Activated naive CD8-positive, alpha-beta T cell treated with anti-CD3 and anti-CD28 coated beads for 36 hours (primary cell): ENCODE results near the gene TMEM30A. TPM values are rescaled to one million over a fixed set of nuclear protein-coding genes. Genes with fewer than 3 reads are reported as not detected.

Source experiments
- DNase-seq: peaks from one replicate; pipeline ENCODE4 v3.0.0; 2021
- H3K27ac Mint-ChIP-seq: one replicate; pipeline ENCODE4 v1.8.0; 2022; ENCODE audit warnings: mild to moderate bottlenecking, moderate library complexity, mixed read lengths
- H3K27me3 Mint-ChIP-seq: one replicate; pipeline ENCODE4 v1.8.0; 2022; ENCODE audit warnings: mild to moderate bottlenecking, mixed read lengths
- H3K36me3 Mint-ChIP-seq: one replicate; pipeline ENCODE4 v1.8.0; 2021; ENCODE audit warnings: mild to moderate bottlenecking, mixed read lengths
- H3K4me1 Mint-ChIP-seq: one replicate; pipeline ENCODE4 v1.8.0; 2021; ENCODE audit warnings: mixed read lengths
- H3K4me3 Mint-ChIP-seq: one replicate; pipeline ENCODE4 v1.8.0; 2022; ENCODE audit warnings: mild to moderate bottlenecking, moderate library complexity, mixed read lengths
- H3K9me3 Mint-ChIP-seq: one replicate; pipeline ENCODE4 v1.8.0; 2022; ENCODE audit warnings: mixed read lengths
- total RNA-seq, 2 experiments: library from RNA; stranded (reverse); gene quantifications; one replicate each; pipeline ENCODE4 v1.2.3, GENCODE V29; 2021

TMEM30A gene
- total RNA-seq, 2 experiments from 2014 or later = 38.8 to 40.4 TPM

GRCh38 chr6:75221116-75221515 is 63.5 kb downstream of the TMEM30A start:
- Mint-ChIP-seq H3K36me3 (no peaks in the 10 kb centered on the region), H3K27me3 (peaks cover 27% of the 10 kb centered on the region), H3K4me1 (peaks cover 3% of the 10 kb centered on the region), H3K4me3 (no peak overlapping the region), H3K27ac (no peak overlapping the region), H3K9me3 (no peaks in the 10 kb centered on the region)
- DNase-seq = no peak

DNA sequence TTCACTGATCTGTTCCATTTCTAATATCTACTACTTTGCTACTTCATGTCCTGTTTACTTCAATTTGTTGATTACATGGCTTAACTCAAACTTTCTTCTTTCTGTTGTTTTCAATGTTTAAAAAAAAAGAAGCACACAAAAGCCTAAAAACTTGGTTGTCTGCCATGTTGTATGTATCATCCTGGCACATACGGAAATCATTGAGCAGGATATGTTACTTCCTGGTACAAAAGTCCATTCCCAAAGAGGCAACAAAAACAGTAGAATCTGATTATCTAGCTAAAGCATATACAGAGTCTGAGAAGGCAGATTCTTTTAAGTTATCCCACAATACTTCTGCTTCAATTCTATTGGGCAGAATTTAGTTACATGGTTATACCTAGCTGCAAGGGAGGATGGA is 64.2 kb downstream of the TMEM30A start:
- H3K27ac Mint-ChIP-seq = no peak overlapping the region
- peaks cover 27% of the 10 kb centered on the region for H3K27me3 Mint-ChIP-seq
- no peak overlapping the region for H3K4me3 Mint-ChIP-seq
- H3K4me1 Mint-ChIP-seq = peaks cover 3% of the 10 kb centered on the region
- H3K36me3 Mint-ChIP-seq = no peaks in the 10 kb centered on the region
- no peaks in the 10 kb centered on the region for H3K9me3 Mint-ChIP-seq
- DNase-seq = no peak

GRCh38 chr6:75219263-75219662 is 65.3 kb downstream of the TMEM30A start:
- no peak for DNase-seq
- Mint-ChIP-seq H3K4me1 (peaks cover 3% of the 10 kb centered on the region), H3K36me3 (no peaks in the 10 kb centered on the region)

DNA sequence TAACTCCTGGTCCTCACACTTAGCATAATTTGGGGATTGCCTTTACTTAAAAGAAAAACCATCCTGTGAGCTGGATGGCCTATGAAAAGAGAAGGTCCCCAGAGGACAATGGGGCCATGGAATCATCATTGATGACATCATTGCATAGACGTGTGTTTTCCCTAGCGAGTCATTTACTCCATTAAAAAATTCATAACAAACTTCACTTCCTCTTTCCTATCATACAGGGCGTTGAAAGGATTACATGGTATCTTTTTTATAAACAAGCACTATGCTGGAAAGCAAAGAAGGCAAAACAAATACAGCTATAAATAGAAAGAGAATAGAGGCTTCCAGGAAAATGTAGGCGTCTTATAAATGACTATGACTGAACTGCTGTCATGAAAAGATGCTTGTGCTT is 67.4 kb downstream of the TMEM30A start:
- Mint-ChIP-seq H3K36me3 (no peaks in the 10 kb centered on the region), H3K27me3 (peaks cover 38% of the 10 kb centered on the region), H3K4me1 (peaks cover 9% of the 10 kb centered on the region), H3K9me3 (no peaks in the 10 kb centered on the region), H3K27ac (no peak overlapping the region), H3K4me3 (no peak overlapping the region)
- DNase-seq = no peak

More at GRCh38 chr6:75219263-75219662, 65.3 kb downstream of the TMEM30A start:
- H3K9me3 Mint-ChIP-seq = no peaks in the 10 kb centered on the region
- H3K27me3 Mint-ChIP-seq = peaks cover 31% of the 10 kb centered on the region
- no peak overlapping the region for H3K27ac Mint-ChIP-seq
- no peak overlapping the region for H3K4me3 Mint-ChIP-seq

DNA sequence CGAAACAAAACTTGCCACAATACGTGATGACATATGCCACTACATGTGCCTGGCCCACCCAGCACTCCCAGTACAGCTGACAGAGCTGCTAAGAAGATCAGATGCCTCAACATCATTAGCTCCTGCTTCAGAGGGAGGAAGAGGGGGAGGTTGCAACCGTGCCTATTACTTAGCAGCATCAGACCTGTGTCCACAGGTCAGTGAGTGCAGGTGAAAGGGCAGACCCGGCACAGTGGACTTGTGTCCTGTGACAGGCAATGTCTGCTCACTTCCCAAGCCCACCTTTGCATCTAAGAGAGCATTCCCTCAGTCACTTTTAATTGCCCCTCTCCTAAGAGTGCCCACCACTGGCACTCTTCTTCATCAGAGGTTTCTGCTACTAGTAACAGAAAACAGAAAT is 69.3 kb downstream of the TMEM30A start:
- H3K4me1 Mint-ChIP-seq = peaks cover 9% of the 10 kb centered on the region
- no peak overlapping the region for H3K27ac Mint-ChIP-seq
- H3K9me3 Mint-ChIP-seq = no peaks in the 10 kb centered on the region
- no peak for DNase-seq
- no peaks in the 10 kb centered on the region for H3K36me3 Mint-ChIP-seq
- no peak overlapping the region for H3K4me3 Mint-ChIP-seq
- peaks cover 47% of the 10 kb centered on the region for H3K27me3 Mint-ChIP-seq

DNA sequence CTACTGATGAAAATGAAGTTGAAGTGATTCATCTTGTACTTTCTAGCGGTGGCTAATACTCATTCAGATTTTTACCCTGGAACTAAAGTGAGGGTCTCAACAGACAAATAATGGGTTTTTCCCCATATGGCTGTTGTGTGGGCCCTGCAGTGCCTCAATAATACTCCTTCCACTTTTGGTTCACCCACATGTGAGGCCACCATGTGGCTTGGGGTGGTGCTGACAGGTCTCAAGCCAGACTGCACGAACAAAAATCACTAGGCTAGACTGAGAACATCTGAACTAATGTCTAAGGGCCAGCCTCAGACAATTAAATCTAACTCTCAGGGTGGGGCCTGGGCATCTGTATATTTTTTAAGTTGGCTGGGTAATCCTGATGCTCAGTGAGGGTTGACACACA is 70.9 kb downstream of the TMEM30A start:
- no peak for DNase-seq
- Mint-ChIP-seq H3K27ac (no peak overlapping the region), H3K9me3 (no peaks in the 10 kb centered on the region), H3K4me1 (peaks cover 14% of the 10 kb centered on the region), H3K4me3 (no peak overlapping the region), H3K27me3 (peaks cover 52% of the 10 kb centered on the region), H3K36me3 (no peaks in the 10 kb centered on the region)

DNA sequence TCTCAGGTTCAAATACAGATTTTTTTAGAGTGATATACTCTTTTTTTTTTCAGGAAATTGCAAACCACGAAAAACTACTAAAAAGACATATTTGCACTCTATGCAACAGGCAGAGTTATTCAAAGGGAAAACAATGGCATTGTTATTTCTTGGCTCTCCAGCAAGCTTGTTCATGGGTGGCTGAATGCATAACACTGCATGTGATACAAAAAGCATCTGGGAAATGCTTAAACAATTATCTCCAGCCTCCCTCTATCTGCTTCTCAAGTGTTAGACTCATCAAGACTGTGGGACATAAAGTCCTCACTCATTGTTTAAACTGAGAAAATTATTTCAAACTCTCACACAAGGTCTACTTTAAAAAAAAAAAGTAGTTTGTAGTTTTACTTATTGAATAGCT is 71.5 kb downstream of the TMEM30A start:
- H3K27me3 Mint-ChIP-seq = peaks cover 56% of the 10 kb centered on the region
- H3K27ac Mint-ChIP-seq = no peak overlapping the region
- peaks cover 18% of the 10 kb centered on the region for H3K4me1 Mint-ChIP-seq
- H3K4me3 Mint-ChIP-seq = no peak overlapping the region
- no peaks in the 10 kb centered on the region for H3K9me3 Mint-ChIP-seq
- H3K36me3 Mint-ChIP-seq = no peaks in the 10 kb centered on the region
- no peak for DNase-seq

GRCh38 chr6:75211920-75212590 is 72.5 kb downstream of the TMEM30A start:
- no peak overlapping the region for H3K4me3 Mint-ChIP-seq
- H3K27me3 Mint-ChIP-seq = peaks cover 56% of the 10 kb centered on the region
- no peaks in the 10 kb centered on the region for H3K36me3 Mint-ChIP-seq
- peaks cover 26% of the 10 kb centered on the region for H3K4me1 Mint-ChIP-seq
- H3K9me3 Mint-ChIP-seq = no peaks in the 10 kb centered on the region
- DNase-seq = no peak
- H3K27ac Mint-ChIP-seq = no peak overlapping the region

GRCh38 chr6:75210885-75211739 is 73.5 kb downstream of the TMEM30A start:
- Mint-ChIP-seq H3K27me3 (peaks cover 64% of the 10 kb centered on the region), H3K27ac (no peak overlapping the region)

DNA sequence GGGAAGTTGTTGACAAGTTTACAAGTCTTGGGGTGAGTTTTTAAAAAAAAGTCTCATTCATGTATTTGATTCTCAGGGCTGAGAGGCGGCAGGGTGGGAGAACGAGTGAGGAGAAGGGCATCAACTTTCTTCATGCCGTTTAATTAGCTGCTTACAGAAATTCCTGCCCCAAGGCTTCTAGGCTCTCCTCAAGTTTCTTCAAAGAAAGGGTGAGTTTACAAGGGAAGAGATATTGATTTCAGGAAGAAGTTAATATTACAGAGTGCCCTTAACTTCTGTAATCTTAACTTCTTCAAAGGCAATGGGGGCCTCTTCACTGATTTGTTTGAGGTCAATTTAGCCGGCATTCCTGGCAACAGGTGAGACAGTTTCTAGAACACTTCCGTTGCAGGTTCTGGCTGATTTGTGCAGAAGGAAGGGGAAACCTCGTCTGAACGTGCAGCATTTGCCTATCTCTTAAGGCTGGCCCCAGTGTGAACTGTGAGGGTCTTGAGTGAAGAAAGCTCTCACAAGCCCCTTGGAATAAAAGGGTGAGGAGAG is 75.3 kb downstream of the TMEM30A start:
- H3K36me3 Mint-ChIP-seq = no peaks in the 10 kb centered on the region
- H3K27me3 Mint-ChIP-seq = peaks cover 78% of the 10 kb centered on the region
- no peak overlapping the region for H3K27ac Mint-ChIP-seq
- peaks cover 49% of the 10 kb centered on the region for H3K4me1 Mint-ChIP-seq
- no peaks in the 10 kb centered on the region for H3K9me3 Mint-ChIP-seq
- no peak overlapping the region for H3K4me3 Mint-ChIP-seq
- DNase-seq = no peak

More at GRCh38 chr6:75210885-75211739, 73.5 kb downstream of the TMEM30A start:
- no peaks in the 10 kb centered on the region for H3K36me3 Mint-ChIP-seq
- H3K4me1 Mint-ChIP-seq = peaks cover 34% of the 10 kb centered on the region
- H3K4me3 Mint-ChIP-seq = no peak overlapping the region
- H3K9me3 Mint-ChIP-seq = no peaks in the 10 kb centered on the region
- no peak for DNase-seq

DNA sequence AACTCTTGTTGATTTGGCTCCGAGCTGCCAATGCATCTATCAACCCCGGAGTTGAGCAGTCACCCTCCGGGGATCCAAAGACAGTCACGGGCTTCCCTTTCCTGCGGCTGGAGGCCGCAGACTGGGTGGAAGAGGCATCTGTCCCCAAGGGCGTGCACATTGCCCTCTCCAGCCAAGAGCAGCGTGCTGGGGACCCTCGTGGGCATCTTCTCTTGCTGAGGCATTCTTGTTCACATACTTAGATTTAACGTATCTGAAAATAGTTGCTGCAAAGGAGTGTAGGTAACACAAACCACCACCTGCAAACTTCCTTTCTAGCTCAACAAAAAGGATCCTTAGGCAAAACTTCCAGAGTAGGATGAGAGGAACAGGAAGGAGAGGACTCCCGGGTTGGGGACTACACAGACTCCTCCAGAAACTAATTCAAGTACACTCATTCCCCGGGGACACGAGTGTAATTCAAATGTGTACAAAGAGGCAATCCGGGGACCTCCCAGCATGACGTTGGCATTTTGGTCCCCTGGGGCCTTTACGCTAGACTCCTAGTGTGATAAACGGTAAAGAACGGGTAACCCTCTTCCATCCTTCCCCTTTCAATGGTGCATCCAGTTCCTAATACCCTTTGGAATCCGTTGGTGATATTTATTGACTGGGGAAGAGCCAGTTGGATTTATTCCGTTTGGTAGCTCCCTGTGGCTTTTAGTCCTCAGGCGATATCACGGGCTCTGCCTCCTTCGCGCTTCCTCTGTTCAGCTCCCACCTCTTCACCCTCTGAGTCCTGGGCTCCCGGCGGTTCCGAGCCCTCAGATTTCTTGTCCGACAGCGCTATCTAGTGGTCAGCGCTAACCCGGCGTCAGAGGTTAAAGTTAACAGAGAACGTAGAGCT is 76.1 kb downstream of the TMEM30A start:
- peak overlapping the region; percentile 60 for H3K4me3 Mint-ChIP-seq

GRCh38 chr6:75206576-75207342 is 77.8 kb downstream of the TMEM30A start:
- Mint-ChIP-seq H3K4me1 (peaks cover 53% of the 10 kb centered on the region), H3K9me3 (no peaks in the 10 kb centered on the region), H3K4me3 (peak overlapping the region; percentile 26), H3K27me3 (peaks cover 89% of the 10 kb centered on the region), H3K27ac (no peak overlapping the region), H3K36me3 (no peaks in the 10 kb centered on the region)
- no peak for DNase-seq

More for the DNA sequence above, 76.1 kb downstream of the TMEM30A start:
- Mint-ChIP-seq H3K9me3 (no peaks in the 10 kb centered on the region), H3K36me3 (no peaks in the 10 kb centered on the region), H3K27ac (no peak overlapping the region), H3K27me3 (peaks cover 83% of the 10 kb centered on the region), H3K4me1 (peaks cover 46% of the 10 kb centered on the region)
- DNase-seq = peak; percentile 78

- Mint-ChIP-seq H3K9me3 (no peaks in the 10 kb centered on the region), H3K27ac (no peak within 1 kb of the TSS), H3K27me3 (peaks cover 92% of the 10 kb centered on the region), H3K4me1 (peaks cover 53% of the 10 kb centered on the region), H3K4me3 (peak within 1 kb of the TSS; percentile 58), H3K36me3 (no peaks in the 10 kb centered on the region)
- no peak for DNase-seq
Observed at GRCh38 chr6:75205776-75206575, 78.6 kb downstream of the TMEM30A start, which contains the start of gene COL12A1. Gene COL12A1 (minus strand): TSS chr6:75206053. CDS start chr6:75202792, 3,261 bp downstream.
